Measurements from ENCODE around the gene ZNF202.

ZNF202 gene

GRCh38 chr11:123682696-123683410 is 58.6 kb downstream of the ZNF202 start:
- DNase-seq (ENCODE audit: low read depth), result no peak

GRCh38 chr11:123681030-123681429 is 60.4 kb downstream of the ZNF202 start:
- DNase-seq (ENCODE audit: low read depth), result no peak

- DNase-seq (ENCODE audit: low read depth), result no peak
These were observed 63.2 kb downstream of the ZNF202 start for GRCh38 chr11:123678246-123678645.

- no peak for DNase-seq (ENCODE audit: low read depth)
These were observed 64.0 kb downstream of the ZNF202 start for GRCh38 chr11:123677510-123677909.

GRCh38 chr11:123674297-123674696 is 67.2 kb downstream of the ZNF202 start:
- DNase-seq (ENCODE audit: low read depth), result no peak

All from stimulated activated CD8-positive, alpha-beta memory T cell treated with anti-CD3 and anti-CD28 coated beads, Interleukin-15, amount 100 ng/mL, for 24 hours (primary cell).